SKM-1 (cell line): Measurements from ENCODE around the gene SMAD7.
A peak's percentile ranks its signal among the peaks of the same experiment; 100 is the strongest.

ENCODE experiments used
- DNase-seq: peaks from one replicate; lab custom pipeline; 2025; ENCODE audit not compliant: unreplicated experiment; lab: John Stamatoyannopoulos, UW

SMAD7 gene

DNA sequence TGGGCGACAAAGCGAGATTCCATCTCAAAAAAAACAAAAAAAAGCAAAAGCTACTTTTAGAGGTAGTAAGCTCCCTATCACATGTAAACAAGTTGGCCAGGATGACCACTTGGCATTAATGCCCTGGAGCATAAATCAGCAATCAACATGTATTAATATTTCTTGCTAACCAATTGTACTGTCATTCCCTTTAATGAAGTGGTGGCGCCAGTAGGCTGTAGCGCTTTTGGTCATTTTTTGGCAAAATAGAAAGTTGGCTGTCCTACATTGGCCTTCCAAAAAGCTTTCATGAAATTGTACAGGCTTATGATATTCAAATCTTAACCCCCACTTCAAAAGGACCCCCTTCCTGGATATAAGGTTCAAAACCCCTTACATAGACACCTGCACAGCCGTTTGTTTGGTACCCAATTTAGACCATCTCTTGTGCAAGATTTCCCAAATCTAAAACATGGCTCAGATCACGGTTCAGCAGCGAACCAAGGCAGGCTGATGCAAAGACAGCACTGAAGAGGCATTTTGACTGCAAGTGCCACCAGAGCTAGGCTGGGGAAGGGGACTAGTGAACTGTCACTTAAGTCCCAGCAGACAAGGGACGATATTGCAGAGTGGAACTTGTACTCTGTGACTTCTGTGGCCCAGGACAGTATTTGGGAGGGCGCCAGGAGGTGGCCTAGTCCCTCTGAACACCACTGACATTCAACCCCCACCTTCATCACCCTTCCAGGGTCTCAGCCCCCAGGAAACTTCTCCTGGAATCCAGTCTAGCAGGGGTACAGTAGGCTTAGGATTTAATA, 31.9 kb downstream of the SMAD7 start:
- DNase-seq = no peak

DNA sequence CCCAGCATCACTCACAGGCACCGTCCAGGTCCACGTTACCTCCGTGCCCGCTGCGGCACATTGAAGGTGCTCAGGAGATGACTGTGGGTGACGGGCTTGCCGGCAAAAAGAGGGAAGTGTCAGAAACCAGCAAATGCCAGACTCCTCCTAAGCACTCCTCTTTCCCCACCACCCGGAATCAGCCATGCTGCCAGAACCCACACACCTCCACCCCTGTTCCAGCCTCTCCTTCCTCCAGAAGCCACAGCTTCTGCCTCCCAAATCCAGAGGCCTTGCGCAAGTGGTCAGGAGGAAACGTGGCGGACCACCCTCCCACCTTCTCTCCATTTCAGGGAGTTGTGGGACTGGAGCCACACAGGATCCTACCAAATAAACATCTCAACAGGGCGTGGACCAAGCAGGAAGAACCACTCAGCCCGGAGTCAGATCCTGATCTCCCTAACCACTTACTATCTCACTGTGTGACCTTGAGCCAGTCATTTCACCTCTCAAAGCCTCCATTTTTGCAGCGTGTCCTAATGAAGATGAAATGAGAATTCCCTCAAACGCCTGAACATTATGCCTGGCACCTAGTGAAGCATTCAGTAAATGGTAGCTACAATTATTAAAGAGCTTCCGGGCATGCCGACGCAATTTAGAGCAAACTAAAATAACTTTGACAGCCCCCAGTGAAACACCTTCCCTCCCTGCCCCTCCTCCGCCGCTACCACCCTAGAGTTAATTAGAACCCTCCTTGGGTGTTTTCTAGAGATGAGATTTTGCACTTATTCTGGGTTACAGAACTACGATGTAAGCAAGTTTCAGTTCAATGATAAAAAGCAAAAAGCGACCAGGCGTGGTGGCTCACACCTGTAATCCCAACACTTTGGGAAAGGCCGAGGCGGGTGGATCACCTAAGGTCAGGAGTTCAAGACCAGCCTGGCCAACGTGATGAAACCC, 32.9 kb downstream of the SMAD7 start:
- DNase-seq = peak; percentile 20

DNA sequence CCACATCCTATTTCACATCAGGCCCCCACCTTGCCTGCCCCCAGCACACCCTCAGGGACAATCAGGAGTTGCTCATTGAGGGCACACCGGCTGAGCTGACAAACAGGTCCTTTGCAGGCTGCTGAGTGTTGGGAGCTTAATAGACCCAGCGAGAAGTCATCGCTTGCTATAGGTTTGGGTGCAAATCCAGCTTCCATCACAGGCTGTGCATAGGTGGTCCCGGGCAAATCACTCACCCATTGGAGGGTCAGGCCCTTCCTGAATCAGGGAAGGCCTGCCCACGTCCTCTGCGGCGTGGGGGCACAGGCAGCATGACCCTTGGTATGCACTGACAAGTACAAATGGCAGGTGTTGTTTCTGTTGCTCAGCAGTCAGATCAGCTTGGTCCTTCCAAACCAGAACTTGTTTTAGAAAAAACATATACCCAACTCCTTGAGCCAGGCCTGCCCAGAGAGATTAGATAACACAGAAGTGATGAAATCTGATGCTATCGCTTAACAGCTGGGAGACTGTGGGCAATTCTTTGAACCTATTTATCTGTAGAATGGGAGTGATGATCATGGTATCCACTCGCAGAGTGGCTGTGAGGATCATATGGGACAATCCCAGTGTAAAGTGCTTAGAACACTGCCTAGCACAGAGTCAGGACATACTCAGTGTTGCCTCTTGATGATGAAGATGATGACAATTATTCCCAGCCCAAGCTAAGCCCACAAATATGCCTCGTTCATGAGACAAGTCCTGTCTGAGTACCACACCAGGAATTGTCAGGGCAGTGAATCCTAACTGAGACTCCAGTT, 34.9 kb downstream of the SMAD7 start:
- no peak for DNase-seq

DNA sequence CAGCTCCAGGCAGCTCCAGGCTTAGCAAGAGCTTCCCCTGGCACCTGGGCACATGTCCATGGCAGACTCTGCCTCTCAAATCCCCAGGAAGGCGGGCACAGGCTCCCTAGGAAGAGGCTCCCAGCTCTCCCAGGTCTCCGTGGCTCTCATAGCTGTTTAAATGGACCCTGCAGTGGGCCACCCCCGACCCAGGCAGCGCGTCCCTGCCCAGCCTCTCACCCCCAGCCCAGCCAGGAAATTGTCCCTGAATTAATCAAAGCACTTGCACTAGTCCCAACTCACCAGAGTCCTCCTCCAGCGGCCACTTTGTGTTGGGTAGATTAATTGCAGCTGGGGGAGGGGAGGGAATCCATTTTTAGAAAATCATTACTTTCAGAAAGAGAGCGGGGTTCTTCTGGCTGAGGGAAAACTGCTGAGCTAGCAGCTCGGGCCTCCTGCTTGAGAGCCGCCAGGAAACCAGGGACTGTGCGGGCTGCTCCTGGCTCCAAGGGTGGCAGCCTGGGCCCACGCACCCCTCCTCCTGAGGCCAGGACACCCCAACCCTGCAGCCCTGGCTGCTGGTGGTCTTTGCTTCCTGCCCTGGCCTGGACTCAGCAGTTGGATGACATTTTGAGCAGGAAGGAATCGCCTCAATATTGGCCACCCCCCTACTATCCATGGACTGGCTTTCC, 36.0 kb downstream of the SMAD7 start:
- no peak for DNase-seq

DNA sequence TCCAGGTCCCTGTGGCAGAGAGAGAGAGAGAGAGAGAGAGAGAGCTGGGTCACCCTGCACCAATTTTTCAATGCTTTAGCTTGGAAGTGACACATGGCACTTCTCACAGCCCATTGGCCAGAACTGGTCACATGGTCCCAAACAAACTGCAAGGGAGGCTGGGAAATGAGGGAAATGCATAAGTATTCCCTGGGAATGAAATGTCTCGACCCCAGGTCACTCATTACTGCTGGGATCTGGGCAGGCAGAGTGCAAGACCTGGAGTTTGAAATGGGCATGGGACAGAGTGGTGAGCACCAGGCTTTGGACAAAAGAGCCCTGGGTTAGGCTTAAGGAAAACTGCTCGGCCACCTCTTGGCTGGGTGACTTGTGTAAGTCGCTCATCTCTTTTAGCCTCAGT, 37.0 kb downstream of the SMAD7 start:
- DNase-seq = no peak

DNA sequence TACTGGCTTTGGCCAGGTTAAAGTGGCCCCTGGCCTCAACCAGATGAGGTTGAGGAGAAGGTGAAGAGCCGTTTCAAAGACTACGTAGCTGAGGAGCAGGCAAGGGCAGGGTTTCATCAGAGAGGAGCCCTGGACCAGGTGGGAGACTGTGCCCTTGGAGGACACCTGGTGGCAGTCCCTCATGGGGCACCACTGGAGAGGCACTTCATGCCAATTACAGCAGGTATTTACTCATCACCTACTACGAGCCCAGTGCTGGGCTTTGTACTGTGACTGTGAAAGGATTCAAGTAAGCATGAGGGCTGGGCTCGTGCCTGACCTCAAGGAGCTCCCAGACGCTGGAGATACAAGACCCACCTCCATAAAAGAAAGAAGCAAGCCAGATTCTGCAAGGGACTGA, 37.6 kb downstream of the SMAD7 start:
- DNase-seq = no peak

DNA sequence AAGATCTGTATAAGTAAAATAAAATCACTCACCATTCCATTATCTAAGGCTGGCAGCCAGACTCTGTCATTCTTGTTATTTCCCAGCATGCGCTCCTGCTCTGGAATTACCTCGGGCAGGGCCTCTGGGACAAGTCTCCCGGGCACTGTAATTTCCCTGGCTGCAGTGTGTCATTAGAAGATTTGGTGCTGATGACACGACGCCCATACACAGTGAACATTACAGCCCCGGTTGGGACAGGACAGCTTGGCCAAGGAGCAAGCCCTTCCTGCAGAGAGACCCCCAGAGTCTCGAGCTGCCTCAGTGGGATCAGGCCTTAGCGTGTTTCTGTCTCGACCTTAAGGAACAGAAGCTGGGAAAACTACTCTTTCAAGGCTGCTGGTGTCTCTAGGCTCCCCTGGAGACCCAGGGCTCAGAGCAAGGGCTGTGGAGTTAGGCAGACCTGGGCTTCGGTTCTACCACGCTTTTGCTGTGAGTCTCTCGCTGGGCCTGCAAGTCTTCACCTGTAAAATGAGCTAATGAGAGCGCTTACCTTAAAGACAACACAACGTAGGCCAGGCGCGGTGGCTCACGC, 39.7 kb downstream of the SMAD7 start:
- DNase-seq = no peak

DNA sequence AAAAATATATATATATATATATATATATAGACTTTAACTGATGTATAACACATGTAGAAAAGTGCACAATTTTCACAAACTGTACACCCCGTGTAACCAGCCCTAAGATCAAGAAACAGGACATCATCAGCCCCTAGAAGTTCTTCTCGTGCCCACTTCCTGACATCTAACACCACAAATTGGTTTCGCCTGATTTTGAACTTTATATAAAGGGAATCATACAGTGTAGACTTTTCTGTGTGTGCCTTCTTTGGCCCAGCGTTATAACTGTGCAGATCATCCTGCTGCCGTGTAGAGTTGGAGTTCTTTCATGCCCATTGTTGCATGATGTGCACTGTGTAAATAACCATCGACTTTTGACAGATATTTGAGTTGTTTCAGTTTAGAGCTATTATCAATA, 41.0 kb downstream of the SMAD7 start:
- DNase-seq = no peak

DNA sequence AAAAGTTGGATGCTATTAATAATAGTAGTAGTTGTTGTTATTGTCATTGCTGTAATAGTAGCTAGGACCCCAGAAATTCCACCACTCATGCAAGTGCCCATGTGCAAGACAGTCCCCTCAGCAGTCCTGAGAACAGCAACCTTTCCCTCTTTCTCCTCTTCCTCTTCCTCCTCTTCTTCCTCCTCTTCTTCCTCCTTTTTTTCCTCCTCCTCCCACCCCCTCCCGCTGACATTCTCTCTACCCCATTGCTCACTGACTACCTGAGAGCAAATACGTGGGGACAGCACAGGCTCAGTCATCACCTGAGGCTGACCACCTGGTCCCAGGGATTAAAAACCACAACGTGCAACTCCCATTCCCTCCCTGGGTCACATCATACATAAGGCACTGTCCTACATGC, 41.8 kb downstream of the SMAD7 start:
- DNase-seq = no peak

DNA sequence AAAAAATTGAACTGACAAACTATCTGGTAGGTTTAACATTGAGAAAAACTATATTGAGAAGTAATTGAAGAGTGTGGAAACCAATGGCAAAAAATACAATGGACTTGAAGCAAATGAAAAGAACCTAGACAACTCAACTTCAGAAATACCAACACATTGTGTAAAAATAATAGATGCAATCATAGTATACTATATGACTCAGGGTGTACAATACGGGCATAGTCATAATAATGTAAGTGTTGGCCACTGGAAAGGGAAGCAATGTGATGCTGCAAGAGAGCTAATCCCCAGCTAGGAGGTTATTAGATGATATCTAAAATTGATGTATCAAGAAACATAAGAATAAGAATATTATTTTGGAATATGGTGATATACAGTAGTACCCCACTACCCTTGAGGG, 45.3 kb downstream of the SMAD7 start:
- no peak for DNase-seq

DNA sequence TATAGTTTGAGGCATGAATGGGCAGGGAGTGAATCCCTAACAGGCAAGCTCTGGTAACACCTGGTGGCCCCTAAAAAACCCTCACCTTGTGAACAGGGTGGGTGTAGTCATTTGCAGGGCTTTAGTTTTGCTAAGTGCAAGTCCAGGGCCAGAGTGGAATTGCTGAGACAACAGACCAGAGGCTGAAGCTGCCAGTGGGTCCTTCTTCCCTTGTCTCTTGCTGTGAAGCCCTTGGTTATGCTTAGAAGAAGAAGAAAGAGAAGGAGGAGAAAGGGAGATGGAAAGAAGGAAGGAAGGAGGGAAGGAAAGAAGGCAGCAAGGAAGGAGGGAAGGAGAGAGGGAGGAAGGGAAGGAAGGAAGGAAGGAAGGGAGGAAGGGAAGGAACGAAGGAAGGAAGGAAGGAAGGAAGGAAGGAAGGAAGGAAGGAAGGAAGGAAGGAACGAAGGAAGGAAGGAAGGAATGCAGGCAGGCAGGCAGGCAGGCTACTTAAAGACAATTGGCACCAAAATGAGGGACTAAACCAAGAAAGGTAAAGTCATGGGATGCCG, 45.8 kb downstream of the SMAD7 start:
- no peak for DNase-seq

DNA sequence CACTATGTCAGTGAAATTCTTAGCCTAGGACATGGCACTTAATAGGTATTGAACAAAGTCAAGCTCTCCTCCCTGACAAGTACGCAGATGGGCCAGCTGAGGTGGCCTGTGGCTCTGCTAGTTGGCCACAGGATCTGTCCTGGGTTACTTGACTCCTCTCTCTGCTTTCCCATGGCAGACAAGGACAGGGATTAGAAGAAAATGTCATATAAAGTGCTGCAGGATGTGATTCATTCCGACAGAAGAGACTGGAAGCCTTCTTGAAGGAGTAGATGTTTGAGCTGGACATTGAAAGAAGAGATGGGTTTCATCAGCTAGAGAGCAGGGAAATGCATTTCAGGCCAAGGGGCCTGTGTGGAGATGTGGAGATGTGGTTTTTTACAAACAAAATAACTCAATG, 46.7 kb downstream of the SMAD7 start:
- no peak for DNase-seq

DNA sequence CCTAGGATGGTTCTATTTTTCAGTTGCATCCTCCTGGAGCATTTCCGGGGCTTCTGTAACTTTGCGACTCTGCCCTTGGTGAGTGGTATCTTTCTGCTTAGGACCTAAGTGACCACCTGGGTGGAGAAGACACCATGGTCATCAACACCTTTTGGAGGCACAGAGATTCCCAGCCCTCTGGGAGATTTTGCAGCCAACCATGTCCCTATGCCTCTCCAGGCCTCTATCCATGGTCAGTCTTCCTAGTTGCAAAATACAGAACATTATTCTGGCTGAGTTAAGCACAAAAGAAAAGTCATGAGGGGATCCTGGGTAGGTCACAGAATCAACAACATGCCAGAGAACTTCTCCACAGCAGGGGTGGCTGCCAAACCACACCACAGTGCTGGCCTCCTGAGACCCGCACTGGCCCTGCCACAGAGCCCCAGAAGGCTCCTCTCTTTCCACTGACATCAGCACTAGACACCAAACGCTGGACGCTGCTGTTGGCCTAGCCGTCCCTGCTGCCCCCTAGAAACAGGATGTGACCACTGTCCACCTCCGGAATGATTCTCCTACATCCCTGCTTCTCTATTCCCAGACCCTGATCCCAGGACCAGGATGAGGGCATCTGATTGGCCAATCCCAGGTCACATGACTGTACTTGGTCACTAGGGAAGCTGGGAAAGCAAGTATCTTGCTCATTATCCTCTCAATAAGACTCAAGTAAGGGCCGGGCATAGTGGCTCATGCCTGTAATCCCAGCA, 47.7 kb downstream of the SMAD7 start:
- DNase-seq = no peak

DNA sequence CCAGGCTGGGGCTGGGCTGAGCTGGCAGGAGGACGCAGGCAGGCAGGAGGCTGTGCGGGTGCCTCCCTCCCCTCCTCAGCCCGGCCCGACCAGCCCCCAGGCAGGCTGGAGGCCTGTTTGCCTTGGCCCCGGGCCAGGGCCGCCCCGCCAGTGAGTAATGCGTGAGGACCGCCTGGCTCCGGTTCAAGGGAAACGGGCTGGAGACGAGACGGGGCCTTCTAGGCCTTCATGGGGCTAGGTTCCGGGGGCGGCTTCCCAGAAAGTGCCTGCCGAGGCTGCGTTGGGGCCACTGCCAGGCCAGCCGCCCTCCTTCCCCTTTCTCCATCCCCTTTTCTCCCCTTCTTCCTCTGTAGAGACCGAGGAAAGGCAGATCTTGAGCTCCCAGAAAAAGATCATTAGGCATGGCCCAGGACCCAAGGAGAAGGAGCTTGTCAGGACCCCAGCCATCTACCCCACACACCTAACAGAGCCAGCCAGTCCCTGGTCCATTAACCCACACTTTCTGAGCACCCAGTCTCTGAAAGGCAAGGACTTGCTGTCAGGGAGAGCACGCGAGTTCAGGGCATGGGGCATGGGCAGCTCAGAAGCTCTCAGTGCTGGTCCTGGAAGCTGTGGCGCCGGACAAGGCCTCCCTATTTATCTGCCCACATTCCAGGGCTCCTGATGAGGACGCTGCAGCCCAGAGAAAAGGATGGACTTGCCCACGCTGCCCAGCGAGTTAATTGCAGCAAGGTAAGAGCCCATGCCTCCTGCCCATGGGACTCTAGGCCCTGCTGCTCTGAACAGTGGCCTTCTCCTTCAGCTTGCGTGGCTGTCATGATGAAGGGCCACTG, 48.5 kb downstream of the SMAD7 start:
- DNase-seq = no peak

DNA sequence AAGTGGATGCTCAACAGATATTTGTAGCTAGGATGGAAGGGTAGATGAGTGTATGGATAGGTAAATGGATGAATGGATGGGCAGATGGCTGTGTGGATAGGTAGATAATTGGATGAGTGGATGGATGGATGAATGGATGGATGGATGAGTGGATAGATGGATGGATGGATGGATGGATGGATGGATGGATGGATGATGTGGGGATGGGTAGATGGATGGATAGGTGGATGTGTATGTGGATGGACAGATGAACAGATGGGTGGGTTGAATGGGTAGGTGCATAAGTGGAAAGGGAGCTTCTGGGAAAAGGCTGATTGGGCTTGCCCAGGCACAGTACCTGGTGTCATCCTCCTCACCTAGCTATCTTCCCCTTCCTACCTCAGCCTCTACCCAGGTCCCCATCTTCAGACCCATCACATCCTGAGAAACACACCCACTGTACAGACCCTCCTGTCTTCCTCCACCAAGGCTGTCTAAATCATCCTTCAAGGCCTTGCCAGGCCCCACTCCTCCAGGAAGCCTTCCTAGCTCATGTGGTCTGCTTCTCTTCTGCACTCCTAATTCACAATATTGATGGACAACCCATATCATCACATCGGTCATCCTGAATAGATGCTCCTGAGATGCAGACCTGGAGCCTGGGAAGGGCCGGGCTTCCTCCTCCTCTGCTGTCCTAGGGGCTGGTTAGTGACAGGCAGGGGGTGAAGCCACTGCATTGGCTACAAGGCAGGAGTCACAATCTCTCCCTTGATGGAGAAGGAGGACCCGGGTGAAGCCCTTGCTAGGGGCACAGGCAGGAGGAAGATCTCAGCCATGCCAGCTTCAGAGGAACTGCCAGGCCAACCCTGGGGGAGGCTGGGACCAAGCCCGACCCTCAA, 49.4 kb downstream of the SMAD7 start:
- DNase-seq = no peak

DNA sequence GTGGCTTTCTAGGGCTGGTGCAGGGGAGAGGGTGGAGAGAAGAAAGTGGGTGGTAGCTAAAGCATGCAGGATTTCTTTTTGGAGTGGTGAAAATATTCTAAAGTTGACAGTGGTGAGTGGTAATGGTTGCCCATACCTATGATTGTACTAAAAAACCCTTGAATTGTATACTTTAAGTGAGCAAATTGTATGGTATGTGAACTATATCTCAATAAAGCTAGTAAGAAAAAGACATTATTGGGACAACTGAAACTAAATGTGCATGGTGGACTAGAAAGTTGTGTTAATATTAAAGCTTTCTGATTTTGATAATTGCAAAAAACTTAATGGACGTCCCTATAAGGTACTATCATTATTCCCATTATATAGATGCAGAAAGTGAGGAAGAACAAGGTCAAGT, 50.3 kb downstream of the SMAD7 start:
- no peak for DNase-seq

DNA sequence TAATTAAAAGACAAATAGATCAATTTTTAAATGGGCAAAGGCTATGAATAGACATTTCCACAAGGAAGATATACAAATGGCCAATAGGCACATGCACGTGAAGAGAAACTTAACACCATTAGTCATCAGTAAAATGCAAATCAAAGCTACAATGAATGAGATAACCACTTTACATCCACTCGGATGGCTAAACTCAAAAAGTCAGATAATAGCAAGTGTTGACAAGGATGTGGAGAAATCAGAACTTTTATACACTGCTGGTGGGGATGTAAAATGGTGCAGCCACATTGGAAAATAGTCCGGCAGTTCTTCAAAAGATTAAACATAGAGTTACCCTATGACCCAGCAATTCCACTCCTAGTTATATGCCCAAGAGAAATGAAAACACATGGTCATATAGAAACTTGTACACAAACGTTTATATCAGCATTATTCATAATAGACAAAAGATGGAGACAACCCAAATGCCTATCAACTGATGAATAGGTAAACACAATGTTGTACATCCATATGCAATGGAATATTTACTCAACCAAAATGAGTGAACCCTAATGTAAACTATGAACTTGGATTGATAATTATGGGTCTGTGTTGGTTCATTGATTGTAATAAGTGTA, 51.1 kb downstream of the SMAD7 start:
- DNase-seq = no peak
